Right lobe of liver (tissue), 6 donors: ENCODE measurements around the gene PTPRM. TPM values are rescaled to one million over a fixed set of nuclear protein-coding genes. Genes with fewer than 3 reads are reported as not detected.

Source experiments
- ATAC-seq, 4 donors: fragments of 200-7000 bp; cut with Tn5 transposase; one replicate each; pipeline ENCODE4 v1.9.1; 2020; ENCODE audit warnings: mild to moderate bottlenecking in 4 of 4, moderate library complexity in 4 of 4
- DNase-seq, 3 donors: peaks; one replicate each; pipeline ENCODE4 v3.0.0-alpha.2; 2020
- H3K27ac ChIP-seq, 3 donors: fragments of 200-600 bp; one replicate each; pipeline ENCODE4 v1.8.0; 2022
- H3K27me3 ChIP-seq, 2 donors: fragments of 200-600 bp; one replicate each; pipeline ENCODE4 v1.8.0; 2022
- H3K36me3 ChIP-seq, 4 donors: fragments of 200-600 bp; sonication (generic) in 1 of 4; one replicate each; pipeline versions ENCODE4 v1.5.1 to v1.8.0; 2017 to 2022; ENCODE audit warnings: control low read depth in 1 of 4
- H3K4me1 ChIP-seq, 4 donors: fragments of 200-600 bp; sonication (generic) in 1 of 4; one replicate each; pipeline versions ENCODE4 v1.5.1 to v1.8.0; 2017 to 2022; ENCODE audit warnings: control low read depth in 1 of 4
- H3K4me3 ChIP-seq, 3 donors: fragments of 200-600 bp; one replicate each; pipeline ENCODE4 v1.8.0; 2022
- H3K9me3 ChIP-seq, 4 donors: fragments of 200-600 bp; sonication (generic) in 1 of 4; one replicate each; pipeline versions ENCODE4 v1.5.1 to v1.8.0; 2017 to 2022; ENCODE audit warnings: control low read depth in 1 of 4
- CTCF ChIP-seq, 4 donors: fragments of 200-600 bp in 3 of 4; fragments of 450-650 bp in 1 of 4; IDR thresholded peaks; one replicate each; pipeline versions ENCODE4 v1.5.1 to v1.8.0; 2016 to 2022; ENCODE audit warnings: antibody characterized with exemption in 4 of 4, mild to moderate bottlenecking in 2 of 4
- POLR2A ChIP-seq: fragments of 450-650 bp; IDR thresholded peaks from one replicate; pipeline ENCODE4 v1.6.1; 2017; ENCODE audit warnings: antibody characterized with exemption, mild to moderate bottlenecking
- WGBS: methylation state at CpG from one replicate; pipeline ENCODE4 v1.1.6; 2018; ENCODE audit warnings: low coverage, low lambda C conversion rate; ENCODE audit not compliant: insufficient coverage; ENCODE audit errors: missing lambda C conversion rate; 5-methylcytosine and 5-hydroxymethylcytosine counted together
- intact Hi-C, 2 donors: fragments of 100-400 bp; cut with DNase I; formaldehyde crosslinking; loops; one replicate each; pipeline versions ENCODE4 v1.11.2 to v1.14.1; 2022
- total RNA-seq, 6 experiments: library from RNA; depleted of rRNA in 2 of 6; stranded (reverse); fragments of >200 nt in 2 of 6; fragmentation: NEBNext Ultra II Directional in 3 of 6; extraction: Animal tissue kit (Norgen Biotek cat#: 25700) in 3 of 6; gene quantifications; one replicate each; pipeline versions ENCODE4 v1.1.0 to v1.2.4, GENCODE V29; 2016 to 2023
- donor health status: DM: no; HTN: yes; CAD: no.
- donor health status: DM: no; HTN: no; CAD: no.
- donor health status: DM: no; HTN: no; CAD: no.
- donor health status: DM: no; HTN: yes; CAD: no.
- donor health status: DM: no; HTN: yes; CAD: no.

The PTPRM gene
- total RNA-seq, 6 experiments from 2014 or later = 15.1 to 45.7 (median 26.5) TPM

DNA sequence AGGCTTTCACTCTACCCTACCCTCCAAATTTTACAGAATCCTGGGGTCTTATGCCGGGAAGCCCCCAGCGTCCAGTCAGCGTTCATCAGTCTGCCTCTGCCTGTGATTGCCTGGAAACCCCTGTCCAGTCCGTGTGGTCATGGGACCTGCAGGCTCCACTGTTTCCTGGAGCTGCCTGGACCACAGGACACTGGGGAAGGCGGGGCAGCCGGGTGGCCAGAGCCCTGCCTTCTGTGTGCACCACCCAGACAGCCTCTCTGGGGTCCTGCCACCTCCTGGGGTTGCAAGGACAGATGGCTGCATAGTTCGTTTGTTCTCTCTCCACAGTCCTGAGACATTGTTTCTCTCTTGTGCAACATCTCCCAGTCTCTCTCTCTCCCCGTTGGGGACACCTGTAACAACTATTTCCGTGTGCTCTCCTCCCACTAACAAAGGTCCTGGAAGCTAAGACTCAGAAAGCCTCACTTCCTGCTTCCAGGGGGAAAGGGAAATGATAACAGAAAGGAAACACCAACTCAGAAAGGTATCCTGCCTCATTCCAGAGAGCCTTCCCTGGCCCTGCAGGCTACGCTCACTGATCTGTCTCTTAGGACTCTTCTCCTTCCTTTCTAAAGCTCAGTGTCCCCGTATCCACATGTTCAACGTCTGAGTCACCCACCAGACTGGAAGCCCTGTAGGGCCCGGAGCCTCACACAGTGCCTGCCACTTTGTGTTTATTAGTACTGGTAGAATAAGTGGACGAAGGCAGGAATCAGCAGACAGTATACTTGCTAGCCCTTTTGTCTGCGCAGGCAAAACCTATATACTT lies 849.3 kb downstream of the PTPRM start:
- 51% methylated on average over 13 of the region's 15 CpGs for WGBS
- no peaks in the 10 kb centered on the region for H3K9me3 ChIP-seq
- intact Hi-C loops = no loop called here
- peaks cover 0 to 12% (median 4%) of the 10 kb centered on the region in 4 donors for H3K4me1 ChIP-seq
- H3K4me3 ChIP-seq = no peak overlapping the region
- no peak for ATAC-seq
- no peaks in the 10 kb centered on the region for H3K27me3 ChIP-seq
- no peaks in the 10 kb centered on the region for H3K36me3 ChIP-seq
- no peak overlapping the region for H3K27ac ChIP-seq
- no peak for DNase-seq
- TF ChIP-seq CTCF (IDR thresholded peaks at IDR 0.05) = no peak
- no peak for TF ChIP-seq POLR2A

- DNase-seq = no peak
- Histone ChIP-seq H3K4me1 (no peaks in the 10 kb centered on the region), H3K27me3 (no peaks in the 10 kb centered on the region), H3K27ac (no peak overlapping the region), H3K36me3 (no peaks in the 10 kb centered on the region), H3K4me3 (no peak overlapping the region), H3K9me3 (no peaks in the 10 kb centered on the region)
- TF ChIP-seq CTCF (IDR thresholded peaks at IDR 0.05) = no peak
- no peak for TF ChIP-seq POLR2A
- intact Hi-C loops = no loop called here
- 93% methylated on average over 2 of the region's 3 CpGs for WGBS
- ATAC-seq = no peak
Measured at GRCh38 chr18:8422391-8422790, 855.3 kb downstream of the PTPRM start.

DNA sequence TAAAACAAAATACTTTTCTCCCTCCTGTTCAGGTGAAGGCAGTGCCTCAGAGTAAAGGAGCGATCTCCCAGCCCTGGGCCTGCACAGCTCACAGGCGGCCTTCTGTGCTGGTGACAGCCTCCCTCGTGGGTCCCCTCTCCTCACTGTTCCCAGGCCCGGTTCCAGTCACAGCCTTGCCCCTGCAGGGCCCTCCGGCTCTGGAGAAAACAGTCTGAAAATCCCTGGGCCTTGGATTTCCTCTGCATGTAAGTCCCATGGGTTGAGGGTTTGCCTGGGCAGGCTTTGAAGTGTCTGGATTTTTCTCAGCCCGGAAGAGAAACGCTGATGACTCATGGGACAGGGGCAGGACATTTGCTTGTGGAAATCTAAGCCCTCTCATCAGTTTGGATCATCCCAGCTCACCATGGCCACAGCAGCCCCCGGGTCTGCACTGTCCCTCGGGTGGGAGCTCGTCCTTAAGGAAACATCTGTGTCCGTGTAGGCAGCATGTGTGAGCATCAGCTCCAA lies 856.0 kb downstream of the PTPRM start:
- no peak overlapping the region for H3K4me3 ChIP-seq
- ATAC-seq (no peak), DNase-seq (no peak)
- H3K36me3 ChIP-seq = no peaks in the 10 kb centered on the region
- intact Hi-C loops = no loop called here
- TF ChIP-seq CTCF (IDR thresholded peaks at IDR 0.05) (no peak), POLR2A (no peak)
- no peak overlapping the region for H3K27ac ChIP-seq
- H3K27me3 ChIP-seq = no peaks in the 10 kb centered on the region
- WGBS = 70% methylated on average over 2 of the region's 11 CpGs
- H3K4me1 ChIP-seq = no peaks in the 10 kb centered on the region
- no peaks in the 10 kb centered on the region for H3K9me3 ChIP-seq

GRCh38 chr18:8424481-8424880 lies 857.4 kb downstream of the PTPRM start:
- H3K27ac ChIP-seq = no peak overlapping the region
- WGBS = 67% methylated on average over 4 of the region's 7 CpGs
- H3K4me1 ChIP-seq = no peaks in the 10 kb centered on the region
- no peak for DNase-seq
- H3K27me3 ChIP-seq = no peaks in the 10 kb centered on the region
- ATAC-seq = no peak
- H3K4me3 ChIP-seq = no peak overlapping the region
- TF ChIP-seq CTCF (IDR thresholded peaks at IDR 0.05) (no peak), POLR2A (no peak)
- H3K9me3 ChIP-seq = no peaks in the 10 kb centered on the region
- intact Hi-C loops = no loop called here
- H3K36me3 ChIP-seq = no peaks in the 10 kb centered on the region
